CD14-positive monocyte (primary cell): Measurements from ENCODE around the gene AP1G2. TPM values are rescaled to one million over a fixed set of nuclear protein-coding genes. Genes with fewer than 3 reads are reported as not detected.

Experiments used
- DNase-seq, 3 donors: peaks; one replicate each; pipeline ENCODE4 v3.0.0-alpha.2; 2011 to 2022
- H2AFZ ChIP-seq: 2 replicates; pipeline ENCODE4 v1.6.0; 2012; ENCODE audit warnings: mild to moderate bottlenecking, low read depth, low read length, inconsistent platforms; ENCODE audit not compliant: insufficient read depth, poor library complexity, severe bottlenecking
- H3K27ac ChIP-seq, 2 donors: 1 replicate in 1 of 2; 2 replicates in 1 of 2; pipeline ENCODE4 v1.5.1; 2012 to 2013; ENCODE audit warnings: low read length in 2 of 2, control low read depth in 1 of 2, inconsistent platforms in 1 of 2, low read depth in 1 of 2, mild to moderate bottlenecking in 1 of 2
- H3K27me3 ChIP-seq, 2 donors: one replicate each; pipeline versions ENCODE4 v1.6.0 to v1.6.1; 2011 to 2013; ENCODE audit warnings: low read length in 2 of 2; ENCODE audit not compliant: control insufficient read depth in 2 of 2, insufficient read depth in 2 of 2
- H3K36me3 ChIP-seq, 2 donors: replicated peaks in 1 of 2; 1 replicate in 1 of 2; 2 replicates in 1 of 2; pipeline versions ENCODE4 v1.5.1 to v1.6.1; 2012 to 2013; ENCODE audit warnings: low read length in 2 of 2, control low read depth in 1 of 2, inconsistent platforms in 1 of 2, mild to moderate bottlenecking in 1 of 2; ENCODE audit not compliant: insufficient read depth in 2 of 2, control insufficient read depth in 1 of 2
- H3K4me1 ChIP-seq, 2 donors: 1 replicate in 1 of 2; 2 replicates in 1 of 2; pipeline versions ENCODE4 v1.5.1 to v1.6.1; 2012 to 2013; ENCODE audit warnings: low read length in 2 of 2, control low read depth in 1 of 2, inconsistent platforms in 1 of 2, mild to moderate bottlenecking in 1 of 2, moderate library complexity in 1 of 2; ENCODE audit not compliant: insufficient read depth in 2 of 2, control insufficient read depth in 1 of 2
- H3K4me2 ChIP-seq: replicated peaks from 2 replicates; pipeline ENCODE3; 2012; ENCODE audit warnings: low read length, moderate library complexity, mild to moderate bottlenecking; ENCODE audit not compliant: poor library complexity, severe bottlenecking; ENCODE audit errors: extremely low read depth
- H3K4me3 ChIP-seq, 3 experiments: fragments of 200-600 bp in 1 of 3; sonication (generic) in 1 of 3; replicated peaks in 1 of 3; 1 replicate in 2 of 3; 2 replicates in 1 of 3; pipeline ENCODE4 v1.5.1; 2011 to 2013; ENCODE audit warnings: low read length in 3 of 3, mild to moderate bottlenecking in 3 of 3, control low read depth in 2 of 3, low read depth in 2 of 3, inconsistent platforms in 1 of 3, moderate library complexity in 1 of 3
- H3K79me2 ChIP-seq: 2 replicates; pipeline ENCODE4 v1.6.0; 2012; ENCODE audit warnings: mild to moderate bottlenecking, control low read depth, inconsistent platforms, low read length, moderate library complexity; ENCODE audit not compliant: insufficient read depth
- H3K9ac ChIP-seq: 2 replicates; pipeline ENCODE4 v1.6.0; 2017; ENCODE audit warnings: low read length, mild to moderate bottlenecking; ENCODE audit not compliant: insufficient read depth, poor library complexity, severe bottlenecking
- H3K9me3 ChIP-seq, 2 donors: replicated peaks in 1 of 2; 1 replicate in 1 of 2; 2 replicates in 1 of 2; pipeline versions ENCODE4 v1.5.1 to v1.6.1; 2012 to 2013; ENCODE audit warnings: low read length in 2 of 2, control low read depth in 1 of 2; ENCODE audit not compliant: control insufficient read depth in 1 of 2, insufficient read depth in 1 of 2
- H4K20me1 ChIP-seq: 2 replicates; pipeline ENCODE4 v1.6.0; 2012; ENCODE audit warnings: mild to moderate bottlenecking, low read length, control low read depth, moderate library complexity; ENCODE audit not compliant: insufficient read depth
- H3K27ac Mint-ChIP-seq, 7 donors: one replicate each; pipeline ENCODE4 v1.8.0; 2020; ENCODE audit warnings: mild to moderate bottlenecking in 7 of 7, mixed read lengths in 7 of 7, moderate library complexity in 6 of 7, inconsistent platforms in 2 of 7
- H3K27me3 Mint-ChIP-seq, 3 donors: one replicate each; pipeline ENCODE4 v1.8.0; 2021 to 2022; ENCODE audit warnings: low read depth in 3 of 3, mild to moderate bottlenecking in 3 of 3, mixed read lengths in 3 of 3, moderate library complexity in 3 of 3, inconsistent platforms in 1 of 3
- H3K36me3 Mint-ChIP-seq, 2 donors: one replicate each; pipeline ENCODE4 v1.8.0; 2020; ENCODE audit warnings: mixed read lengths in 2 of 2, inconsistent platforms in 1 of 2, mild to moderate bottlenecking in 1 of 2
- H3K4me1 Mint-ChIP-seq: one replicate; pipeline ENCODE4 v1.8.0; 2020; ENCODE audit warnings: mild to moderate bottlenecking, mixed read lengths
- H3K4me3 Mint-ChIP-seq, 2 donors: one replicate each; pipeline ENCODE4 v1.8.0; 2020; ENCODE audit warnings: mild to moderate bottlenecking in 2 of 2, mixed read lengths in 2 of 2, moderate library complexity in 1 of 2
- H3K9me3 Mint-ChIP-seq, 7 donors: one replicate each; pipeline ENCODE4 v1.8.0; 2020 to 2022; ENCODE audit warnings: mixed read lengths in 7 of 7, mild to moderate bottlenecking in 6 of 7, moderate library complexity in 6 of 7, inconsistent platforms in 2 of 7
- CTCF ChIP-seq: fragments of 200-600 bp; IDR thresholded peaks from one replicate; pipeline ENCODE4 v1.8.0; 2022; ENCODE audit warnings: antibody characterized with exemption, mild to moderate bottlenecking
- WGBS: methylation state at CpG from one replicate; pipeline ENCODE4 v1.1.5; 2013; ENCODE audit warnings: missing lambda C conversion rate; ENCODE audit not compliant: insufficient coverage; 5-methylcytosine and 5-hydroxymethylcytosine counted together
- intact Hi-C, 2 donors: fragments of 100-400 bp; cut with micrococcal nuclease; formaldehyde crosslinking; loops; one replicate each; pipeline versions ENCODE4 v1.15.0 to v1.15.1; 2023
- polyA plus RNA-seq, 3 donors: library from polyadenylated mRNA; depleted of rRNA in 1 of 3; unstranded in 2 of 3; stranded (reverse) in 1 of 3; fragments of 300-500 nt in 2 of 3; fragments of >200 nt in 1 of 3; fragmentation: Illumina TruSeq in 2 of 3; gene quantifications; 1 replicate in 2 of 3; 2 replicates in 1 of 3; pipeline ENCODE4 v1.2.3, GENCODE V29; 2012 to 2021

AP1G2 gene
- polyA plus RNA-seq, 3 donors = 32.2 to 437 (median 37.0) TPM

GRCh38 chr14:23536494-23536893 lies 31.1 kb downstream of the AP1G2 start:
- Histone ChIP-seq H3K4me2 (no peak overlapping the region), H3K27me3 (no peaks in the 10 kb centered on the region), H3K36me3 (no peaks in the 10 kb centered on the region), H2AFZ (no peak overlapping the region), H3K4me3 (no peak overlapping the region), H3K79me2 (no peaks in the 10 kb centered on the region), H3K4me1 (no peaks in the 10 kb centered on the region), H3K27ac (no peak overlapping the region), H3K9ac (no peak overlapping the region), H4K20me1 (no peaks in the 10 kb centered on the region), H3K9me3 (no peaks in the 10 kb centered on the region)
- TF ChIP-seq CTCF = no peak
- DNase-seq = no peak
- H3K4me1 Mint-ChIP-seq = no peaks in the 10 kb centered on the region
- H3K4me3 Mint-ChIP-seq = no peak overlapping the region
- peaks cover 0 to 1% (median 0%) of the 10 kb centered on the region in 7 donors for H3K9me3 Mint-ChIP-seq
- H3K27ac Mint-ChIP-seq = no peak overlapping the region
- intact Hi-C loops = no loop called here
- H3K36me3 Mint-ChIP-seq = no peaks in the 10 kb centered on the region
- 80% methylated on average over 1 of the region's 2 CpGs for WGBS
- peaks cover 5 to 8% (median 5%) of the 10 kb centered on the region in 3 donors for H3K27me3 Mint-ChIP-seq

GRCh38 chr14:23535943-23536342 lies 31.6 kb downstream of the AP1G2 start:
- Mint-ChIP-seq H3K9me3 (peaks cover 0 to 1% (median 0%) of the 10 kb centered on the region in 7 donors), H3K27me3 (peaks cover 3 to 5% (median 4%) of the 10 kb centered on the region in 3 donors), H3K4me3 (no peak overlapping the region), H3K36me3 (no peaks in the 10 kb centered on the region), H3K27ac (no peak overlapping the region), H3K4me1 (peaks cover 2% of the 10 kb centered on the region)
- Histone ChIP-seq H3K4me1 (no peaks in the 10 kb centered on the region), H3K4me3 (no peak overlapping the region), H3K36me3 (no peaks in the 10 kb centered on the region), H4K20me1 (no peaks in the 10 kb centered on the region), H3K27me3 (no peaks in the 10 kb centered on the region), H3K9me3 (no peaks in the 10 kb centered on the region), H3K4me2 (no peak overlapping the region), H3K9ac (no peak overlapping the region), H3K27ac (no peak overlapping the region), H2AFZ (no peak overlapping the region), H3K79me2 (no peaks in the 10 kb centered on the region)
- intact Hi-C loops = no loop called here
- 93% methylated on average over 3 of the region's 4 CpGs for WGBS
- DNase-seq = no peak
- no peak for TF ChIP-seq CTCF
